ENCODE data around the gene PDE7B. TPM values are rescaled to one million over a fixed set of nuclear protein-coding genes. Genes with fewer than 3 reads are reported as not detected.

The PDE7B gene
- total RNA-seq, 3 donors from 2014 or later: 2.1 to 4.0 (median 2.2) TPM

DNA sequence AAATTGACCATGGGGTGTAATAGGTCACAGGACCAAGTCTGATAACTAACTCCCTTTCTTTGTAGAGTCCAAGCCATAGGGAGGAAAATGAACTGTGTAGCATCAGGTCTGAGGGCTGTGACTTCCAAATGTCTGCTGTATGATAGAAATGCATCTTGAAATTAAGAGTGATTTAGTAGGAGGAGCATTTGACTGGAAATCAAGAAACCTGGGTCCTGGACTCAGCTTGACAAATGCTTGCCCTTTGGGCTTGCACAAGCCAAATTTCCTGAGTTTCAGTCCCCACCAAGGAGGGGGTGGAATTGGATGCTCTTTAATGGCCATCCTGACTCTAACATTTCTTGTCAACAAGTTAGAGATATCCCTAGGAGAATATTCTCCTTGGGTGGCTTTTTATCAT is 187.0 kb downstream of the PDE7B start:
- intact Hi-C loops (cut with DNase I, micrococcal nuclease): no loop called here
- Histone ChIP-seq H3K36me3 (ENCODE audit: low read depth) (no peaks in the 10 kb centered on the region), H3K4me1 (ENCODE audit: low read depth) (no peaks in the 10 kb centered on the region), H3K9me3 (no peaks in the 10 kb centered on the region), H3K4me3 (no peak overlapping the region)
- TF ChIP-seq, protein P1, sequence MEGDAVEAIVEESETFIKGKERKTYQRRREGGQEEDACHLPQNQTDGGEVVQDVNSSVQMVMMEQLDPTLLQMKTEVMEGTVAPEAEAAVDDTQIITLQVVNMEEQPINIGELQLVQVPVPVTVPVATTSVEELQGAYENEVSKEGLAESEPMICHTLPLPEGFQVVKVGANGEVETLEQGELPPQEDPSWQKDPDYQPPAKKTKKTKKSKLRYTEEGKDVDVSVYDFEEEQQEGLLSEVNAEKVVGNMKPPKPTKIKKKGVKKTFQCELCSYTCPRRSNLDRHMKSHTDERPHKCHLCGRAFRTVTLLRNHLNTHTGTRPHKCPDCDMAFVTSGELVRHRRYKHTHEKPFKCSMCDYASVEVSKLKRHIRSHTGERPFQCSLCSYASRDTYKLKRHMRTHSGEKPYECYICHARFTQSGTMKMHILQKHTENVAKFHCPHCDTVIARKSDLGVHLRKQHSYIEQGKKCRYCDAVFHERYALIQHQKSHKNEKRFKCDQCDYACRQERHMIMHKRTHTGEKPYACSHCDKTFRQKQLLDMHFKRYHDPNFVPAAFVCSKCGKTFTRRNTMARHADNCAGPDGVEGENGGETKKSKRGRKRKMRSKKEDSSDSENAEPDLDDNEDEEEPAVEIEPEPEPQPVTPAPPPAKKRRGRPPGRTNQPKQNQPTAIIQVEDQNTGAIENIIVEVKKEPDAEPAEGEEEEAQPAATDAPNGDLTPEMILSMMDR (IDR thresholded peaks at IDR 0.05): no peak
- no peak for ATAC-seq
- no peak for DNase-seq

DNA sequence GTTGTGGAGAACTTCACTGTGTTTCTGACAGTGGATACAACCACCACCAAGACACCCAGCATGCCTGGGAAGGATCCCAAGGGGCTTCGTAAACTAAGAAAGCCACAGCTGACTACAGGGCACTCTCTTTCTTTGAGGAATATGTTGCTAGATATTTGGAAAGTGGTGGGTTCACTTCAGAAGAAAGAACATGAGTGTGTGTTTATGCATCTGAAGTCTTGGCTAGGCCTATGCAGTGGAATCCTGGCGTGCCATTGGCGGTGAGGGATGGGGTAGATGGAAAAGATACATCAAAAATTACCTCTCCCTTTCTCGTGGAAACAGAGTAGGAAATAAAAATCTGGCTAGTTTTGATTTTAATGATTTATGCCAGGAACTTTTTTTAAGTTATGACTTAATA is 187.7 kb downstream of the PDE7B start:
- intact Hi-C loops (cut with DNase I, micrococcal nuclease): no loop called here
- no peaks in the 10 kb centered on the region for H3K36me3 ChIP-seq (ENCODE audit: low read depth)
- ATAC-seq: no peak
- no peaks in the 10 kb centered on the region for H3K9me3 ChIP-seq
- TF ChIP-seq, protein P1 (IDR thresholded peaks at IDR 0.05): no peak
- DNase-seq: no peak
- no peak overlapping the region for H3K4me3 ChIP-seq
- no peaks in the 10 kb centered on the region for H3K4me1 ChIP-seq (ENCODE audit: low read depth)

DNA sequence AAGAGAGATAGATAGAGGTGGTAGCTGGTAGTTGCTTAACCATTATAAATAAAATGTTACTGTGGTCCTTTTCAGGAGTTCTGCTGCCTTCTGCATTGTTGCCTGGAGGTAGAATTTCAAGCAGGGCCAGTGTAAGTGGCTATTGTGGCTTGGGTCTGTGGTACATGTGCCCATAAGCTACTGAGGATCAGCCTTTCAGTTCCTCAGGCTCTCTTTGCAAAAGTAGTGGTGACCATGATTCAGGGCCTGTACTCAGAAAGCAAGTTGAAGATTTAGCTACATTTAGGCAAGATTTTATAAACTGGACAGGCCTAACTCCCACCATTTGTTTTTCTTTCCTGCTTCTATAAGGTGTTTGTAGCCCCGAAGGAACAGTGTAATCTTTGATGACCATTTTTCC is 199.0 kb downstream of the PDE7B start:
- TF ChIP-seq, protein P1 (IDR thresholded peaks at IDR 0.05): no peak
- no peaks in the 10 kb centered on the region for H3K9me3 ChIP-seq
- DNase-seq (no peak), ATAC-seq (no peak)
- H3K36me3 ChIP-seq (ENCODE audit: low read depth): no peaks in the 10 kb centered on the region
- H3K4me3 ChIP-seq: no peak overlapping the region
- H3K4me1 ChIP-seq (ENCODE audit: low read depth): no peaks in the 10 kb centered on the region
- intact Hi-C loops (cut with DNase I, micrococcal nuclease): no loop called here

GRCh38 chr6:136051140-136051775 is 199.8 kb downstream of the PDE7B start:
- no peaks in the 10 kb centered on the region for H3K4me1 ChIP-seq (ENCODE audit: low read depth)
- TF ChIP-seq, protein P1 (IDR thresholded peaks at IDR 0.05): no peak
- no peak for DNase-seq
- no peak overlapping the region for H3K4me3 ChIP-seq
- H3K9me3 ChIP-seq: no peaks in the 10 kb centered on the region
- H3K36me3 ChIP-seq (ENCODE audit: low read depth): no peaks in the 10 kb centered on the region
- intact Hi-C loops (cut with DNase I, micrococcal nuclease): no loop called here
- ATAC-seq: no peak

DNA sequence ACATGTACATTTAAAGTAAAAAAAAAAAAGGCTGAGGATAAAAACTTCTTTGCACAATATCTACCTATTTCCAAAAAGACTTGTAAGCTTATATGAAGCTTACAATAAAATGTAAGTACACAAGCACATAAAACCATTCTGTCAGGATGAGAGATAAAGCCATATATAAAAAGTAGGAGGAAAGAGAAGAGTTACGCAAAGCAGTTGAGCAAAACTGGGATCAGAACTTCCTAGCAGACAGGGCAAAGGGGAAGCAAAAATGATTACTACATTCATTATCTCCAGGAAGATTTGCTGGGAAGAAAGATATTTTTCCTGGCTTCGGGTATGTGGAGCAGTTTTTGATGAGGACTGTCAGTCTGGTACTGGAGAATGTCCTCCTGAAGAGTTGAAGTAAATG is 200.5 kb downstream of the PDE7B start:
- Histone ChIP-seq H3K4me1 (ENCODE audit: low read depth) (no peaks in the 10 kb centered on the region), H3K36me3 (ENCODE audit: low read depth) (no peaks in the 10 kb centered on the region), H3K9me3 (no peaks in the 10 kb centered on the region), H3K4me3 (no peak overlapping the region)
- ATAC-seq (no peak), DNase-seq (no peak)
- intact Hi-C loops (cut with DNase I, micrococcal nuclease): no loop called here
- TF ChIP-seq, protein P1 (IDR thresholded peaks at IDR 0.05): no peak

GRCh38 chr6:136058852-136059251 is 207.4 kb downstream of the PDE7B start:
- Histone ChIP-seq H3K4me3 (no peak overlapping the region), H3K4me1 (ENCODE audit: low read depth) (no peaks in the 10 kb centered on the region), H3K36me3 (ENCODE audit: low read depth) (no peaks in the 10 kb centered on the region), H3K9me3 (no peaks in the 10 kb centered on the region)
- ATAC-seq (no peak), DNase-seq (no peak)
- TF ChIP-seq, protein P1 (IDR thresholded peaks at IDR 0.05): no peak
- intact Hi-C loops (cut with DNase I, micrococcal nuclease): no loop called here

All from mucosa of descending colon (tissue), 3 donors.